HG03354 (cell line): ENCODE data around the gene FOXO3.

Source experiments
- ATAC-seq: cut with Tn5 transposase; IDR thresholded peaks from one replicate; pipeline ENCODE4 v1.9.1; 2021; ENCODE audit warnings: mild to moderate bottlenecking; ENCODE audit not compliant: unreplicated experiment, poor library complexity, severe bottlenecking

FOXO3 gene

GRCh38 chr6:108591040-108591816 lies 30.5 kb downstream of the FOXO3 start:
- no peak for ATAC-seq

- ATAC-seq = peak; percentile 93
These were observed 31.9 kb downstream of the FOXO3 start for GRCh38 chr6:108592371-108593337.

- ATAC-seq = no peak
These were observed 33.4 kb downstream of the FOXO3 start for GRCh38 chr6:108594151-108594550.

- no peak for ATAC-seq
These were observed 33.9 kb downstream of the FOXO3 start for GRCh38 chr6:108594640-108595039.

GRCh38 chr6:108596956-108597355 lies 36.2 kb downstream of the FOXO3 start:
- no peak for ATAC-seq

GRCh38 chr6:108597572-108598304 lies 37.0 kb downstream of the FOXO3 start:
- ATAC-seq = no peak

- ATAC-seq = peak; percentile 92
These were observed 37.7 kb downstream of the FOXO3 start for GRCh38 chr6:108598305-108598863.

GRCh38 chr6:108604156-108604555 lies 43.4 kb downstream of the FOXO3 start:
- ATAC-seq = no peak

- ATAC-seq = no peak
These were observed 45.6 kb downstream of the FOXO3 start for GRCh38 chr6:108606250-108606690.

GRCh38 chr6:108608453-108609275 lies 47.9 kb downstream of the FOXO3 start:
- ATAC-seq = no peak

GRCh38 chr6:108609276-108609769 lies 48.6 kb downstream of the FOXO3 start:
- ATAC-seq = no peak

GRCh38 chr6:108610270-108610839 lies 49.6 kb downstream of the FOXO3 start:
- no peak for ATAC-seq

- no peak for ATAC-seq
These were observed 50.4 kb downstream of the FOXO3 start for GRCh38 chr6:108610957-108611586.

GRCh38 chr6:108612852-108613251 lies 52.1 kb downstream of the FOXO3 start:
- ATAC-seq = no peak

- no peak for ATAC-seq
These were observed 55.8 kb downstream of the FOXO3 start for GRCh38 chr6:108616544-108616943.

GRCh38 chr6:108616973-108617372 lies 56.3 kb downstream of the FOXO3 start:
- ATAC-seq = no peak

- ATAC-seq = no peak
These were observed 58.0 kb downstream of the FOXO3 start for GRCh38 chr6:108618623-108619152.
